Peyer's patch (tissue), 4 donors: ENCODE measurements around the gene PAXIP1. TPM values are rescaled to one million over a fixed set of nuclear protein-coding genes. Genes with fewer than 3 reads are reported as not detected.

Experiments
- DNase-seq, 3 donors: peaks; one replicate each; pipeline ENCODE4 v3.0.0-alpha.2; 2017 to 2019
- H3K27ac ChIP-seq, 4 donors: fragments of 200-600 bp; sonication (generic); one replicate each; pipeline ENCODE4 v1.5.1; 2016 to 2019
- H3K27me3 ChIP-seq, 2 donors: fragments of 200-600 bp; sonication (generic); one replicate each; pipeline ENCODE4 v1.5.1; 2019
- H3K36me3 ChIP-seq, 3 donors: fragments of 200-600 bp; sonication (generic); one replicate each; pipeline ENCODE4 v1.5.1; 2016 to 2019
- H3K4me1 ChIP-seq, 4 donors: fragments of 200-600 bp; sonication (generic); one replicate each; pipeline ENCODE4 v1.5.1; 2016 to 2019
- H3K4me3 ChIP-seq, 4 donors: fragments of 200-600 bp; sonication (generic); 1 replicate in 3 of 4; 2 replicates in 1 of 4; pipeline ENCODE4 v1.5.1; 2016 to 2019; ENCODE audit warnings: mild to moderate bottlenecking in 1 of 4
- H3K9me3 ChIP-seq, 4 donors: fragments of 200-600 bp; sonication (generic); one replicate each; pipeline ENCODE4 v1.5.1; 2016 to 2019; ENCODE audit warnings: mild to moderate bottlenecking in 1 of 4
- CTCF ChIP-seq, 6 experiments: fragments of 450-650 bp in 4 of 6; fragments of 200-600 bp in 2 of 6; sonication (generic) in 1 of 6; IDR thresholded peaks; one replicate each; pipeline ENCODE4 v1.5.1; 2017 to 2019; ENCODE audit warnings: antibody characterized with exemption in 6 of 6, mild to moderate bottlenecking in 3 of 6, moderate library complexity in 1 of 6
- POLR2A ChIP-seq, 2 donors: fragments of 450-650 bp; IDR thresholded peaks; one replicate each; pipeline ENCODE4 v1.5.1; 2017; ENCODE audit warnings: antibody characterized with exemption in 2 of 2, mild to moderate bottlenecking in 2 of 2, moderate library complexity in 2 of 2
- total RNA-seq, 4 donors: library from RNA; depleted of rRNA; stranded (reverse); fragments of >200 nt; gene quantifications; one replicate each; pipeline ENCODE4 v1.1.0, GENCODE V29; 2016

PAXIP1 gene
- total RNA-seq, 4 donors from 2014 or later: 14.9 to 28.3 (median 23.7) TPM

- Histone ChIP-seq H3K27ac (no peak overlapping the region), H3K27me3 (no peaks in the 10 kb centered on the region), H3K4me3 (no peak overlapping the region), H3K36me3 (peaks cover 0 to 71% (median 0%) of the 10 kb centered on the region in 3 donors), H3K4me1 (no peaks in the 10 kb centered on the region), H3K9me3 (no peaks in the 10 kb centered on the region)
- TF ChIP-seq CTCF (IDR thresholded peaks at IDR 0.05) (no peak), POLR2A (IDR thresholded peaks at IDR 0.05) (no peak)
- DNase-seq: no peak
Measured at GRCh38 chr7:154968336-154969001, 34.5 kb downstream of the PAXIP1 start.

GRCh38 chr7:154967401-154967955, 35.4 kb downstream of the PAXIP1 start:
- Histone ChIP-seq H3K27ac (no peak overlapping the region), H3K4me1 (no peaks in the 10 kb centered on the region), H3K9me3 (no peaks in the 10 kb centered on the region), H3K4me3 (no peak overlapping the region), H3K27me3 (no peaks in the 10 kb centered on the region), H3K36me3 (peaks cover 0 to 77% (median 0%) of the 10 kb centered on the region in 3 donors)
- no peak for DNase-seq
- TF ChIP-seq POLR2A (IDR thresholded peaks at IDR 0.05) (no peak), CTCF (IDR thresholded peaks at IDR 0.05) (no peak)

GRCh38 chr7:154965014-154965413, 37.9 kb downstream of the PAXIP1 start:
- H3K9me3 ChIP-seq: no peaks in the 10 kb centered on the region
- H3K27me3 ChIP-seq: no peaks in the 10 kb centered on the region
- H3K36me3 ChIP-seq: peaks cover 0 to 83% (median 3%) of the 10 kb centered on the region in 3 donors
- H3K27ac ChIP-seq: no peak overlapping the region
- DNase-seq: no peak
- no peak overlapping the region for H3K4me3 ChIP-seq
- no peak for TF ChIP-seq POLR2A (IDR thresholded peaks at IDR 0.05)
- H3K4me1 ChIP-seq: no peaks in the 10 kb centered on the region

DNA sequence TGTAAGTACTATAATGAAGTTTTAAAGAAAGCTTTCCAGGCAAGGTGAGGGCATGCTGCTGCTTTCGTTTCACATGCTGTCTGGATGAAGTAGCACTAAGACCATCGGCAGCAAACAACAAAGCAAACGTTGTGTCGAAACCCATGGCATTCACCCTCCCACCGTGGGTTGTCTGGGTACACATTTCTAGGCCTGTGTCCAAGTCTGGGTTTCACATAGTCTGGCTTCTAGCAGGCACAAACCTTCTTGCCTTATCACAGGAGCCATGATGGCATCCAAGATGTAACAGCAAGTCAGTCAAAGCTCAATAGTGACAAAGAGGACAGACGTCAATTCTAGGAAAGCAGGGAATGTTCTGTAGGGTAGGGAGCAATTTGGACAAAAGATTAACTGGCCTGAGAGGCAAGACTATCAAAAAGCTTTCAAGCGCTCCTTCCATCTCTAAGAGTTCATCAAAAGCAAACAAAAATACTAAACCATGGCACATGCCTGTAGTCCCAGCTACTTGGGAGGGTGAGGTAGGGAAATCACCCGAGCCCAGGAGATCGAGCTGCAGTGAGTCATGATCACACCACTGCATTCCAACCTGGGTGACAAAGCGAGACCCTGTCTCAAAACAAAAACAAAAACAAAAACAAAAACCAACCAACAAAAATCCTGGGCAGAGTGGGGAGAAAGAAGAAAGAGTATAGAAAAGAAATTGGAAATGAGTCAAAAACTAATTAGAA, 42.7 kb downstream of the PAXIP1 start:
- Histone ChIP-seq H3K9me3 (no peaks in the 10 kb centered on the region), H3K27ac (no peak overlapping the region), H3K4me1 (no peaks in the 10 kb centered on the region), H3K4me3 (no peak overlapping the region), H3K27me3 (no peaks in the 10 kb centered on the region), H3K36me3 (peaks cover 0 to 66% (median 3%) of the 10 kb centered on the region in 3 donors)
- no peak for TF ChIP-seq POLR2A (IDR thresholded peaks at IDR 0.05)
- no peak for TF ChIP-seq CTCF (IDR thresholded peaks at IDR 0.05)
- DNase-seq: no peak

- DNase-seq: no peak
- no peaks in the 10 kb centered on the region for H3K27me3 ChIP-seq
- no peak overlapping the region for H3K4me3 ChIP-seq
- TF ChIP-seq CTCF (IDR thresholded peaks at IDR 0.05): no peak
- no peak for TF ChIP-seq POLR2A (IDR thresholded peaks at IDR 0.05)
- no peaks in the 10 kb centered on the region for H3K4me1 ChIP-seq
- no peaks in the 10 kb centered on the region for H3K9me3 ChIP-seq
- H3K27ac ChIP-seq: no peak overlapping the region
- H3K36me3 ChIP-seq: peaks cover 0 to 61% (median 0%) of the 10 kb centered on the region in 3 donors
Measured at GRCh38 chr7:154956427-154956826, 46.5 kb downstream of the PAXIP1 start.
